ENCODE data around the gene EP300. TPM values are rescaled to one million over a fixed set of nuclear protein-coding genes. Genes with fewer than 3 reads are reported as not detected.

The EP300 gene
- polyA plus RNA-seq, 1 donor from 2014 or later = 26.0 TPM

GRCh38 chr22:41229215-41229614, 136.8 kb downstream of the EP300 start:
- Mint-ChIP-seq H3K9me3 (no peaks in the 10 kb centered on the region), H3K4me3 (no peak overlapping the region), H3K27me3 (no peaks in the 10 kb centered on the region), H3K36me3 (peaks cover 7% of the 10 kb centered on the region), H3K4me1 (no peaks in the 10 kb centered on the region), H3K27ac (peak overlapping the region in 1 of 3 donors; percentile 13)

Other genes starting within 250 kb of the EP300 start
- 211 TPM for gene ST13, start 236.0 kb upstream of the EP300 start, polyA plus RNA-seq
- 11.9 TPM for gene XPNPEP3, start 235.4 kb upstream of the EP300 start, polyA plus RNA-seq
- gene DNAJB7, start 230.5 kb upstream of the EP300 start, polyA plus RNA-seq = 0.09 TPM
- gene RBX1, start 141.2 kb upstream of the EP300 start, polyA plus RNA-seq = 150 TPM
- gene L3MBTL2, start 112.7 kb downstream of the EP300 start, polyA plus RNA-seq = 29.8 TPM
- 0.63 TPM for gene CHADL, start 148.3 kb downstream of the EP300 start, polyA plus RNA-seq
- 21.6 TPM for gene RANGAP1, start 193.6 kb downstream of the EP300 start, polyA plus RNA-seq
- 1.4 TPM for gene ZC3H7B, start 208.9 kb downstream of the EP300 start, polyA plus RNA-seq